WTC11 (cell line): Measurements from ENCODE around the gene GRIN3B. TPM values are rescaled to one million over a fixed set of nuclear protein-coding genes. Genes with fewer than 3 reads are reported as not detected.

Source experiments
- ATAC-seq: fragments of 200-7000 bp; cut with Tn5 transposase; 2 replicates; pipeline ENCODE4 v1.10.0; 2021; ENCODE audit warnings: mild to moderate bottlenecking, moderate library complexity
- CTCF ChIA-PET: fragments of 300-600 bp; sonication (Branson Sonifier 250); formaldehyde crosslinking; loops from one replicate; lab custom pipeline; 2021; ENCODE audit warnings: antibody characterized with exemption; lab: Charles Lee
- POLR2A ChIA-PET: fragments of 350-600 bp; sonication (Branson Sonifier 250); formaldehyde crosslinking; loops from one replicate; lab custom pipeline; 2021; ENCODE audit warnings: antibody characterized with exemption; lab: Charles Lee
- DNase-seq: peaks from one replicate; pipeline ENCODE4 v3.0.0; 2021; ENCODE audit warnings: low spot score
- H3K27ac Mint-ChIP-seq: 2 replicates; pipeline ENCODE4 v1.8.0; 2021; ENCODE audit warnings: mixed read lengths
- H3K27me3 Mint-ChIP-seq: 2 replicates; pipeline ENCODE4 v1.8.0; 2021; ENCODE audit warnings: low read depth, mild to moderate bottlenecking, moderate library complexity, mixed read lengths
- H3K36me3 Mint-ChIP-seq: 2 replicates; pipeline ENCODE4 v1.8.0; 2021; ENCODE audit warnings: mixed read lengths
- H3K4me1 Mint-ChIP-seq: 2 replicates; pipeline ENCODE4 v1.8.0; 2022; ENCODE audit warnings: mixed read lengths
- H3K4me3 Mint-ChIP-seq: 2 replicates; pipeline ENCODE4 v1.8.0; 2021; ENCODE audit warnings: mild to moderate bottlenecking, moderate library complexity, mixed read lengths
- H3K9me3 Mint-ChIP-seq: 2 replicates; pipeline ENCODE4 v1.8.0; 2021; ENCODE audit warnings: mixed read lengths
- ATF1 ChIP-seq: sonication (generic); formaldehyde crosslinking; IDR thresholded peaks from 2 replicates; pipeline ENCODE4 v1.8.1; 2023; ENCODE audit warnings: mild to moderate bottlenecking, moderate library complexity, missing genetic modification reagents
- CBFB ChIP-seq: sonication (generic); formaldehyde crosslinking; IDR thresholded peaks from 2 replicates; pipeline ENCODE4 v1.8.1; 2022; ENCODE audit warnings: mild to moderate bottlenecking, low read depth, missing genetic modification reagents
- CREB1 ChIP-seq: sonication (generic); formaldehyde crosslinking; IDR thresholded peaks from 2 replicates; pipeline ENCODE4 v1.8.0; 2023; ENCODE audit warnings: mild to moderate bottlenecking, missing genetic modification reagents
- ELF4 ChIP-seq: sonication (generic); formaldehyde crosslinking; IDR thresholded peaks from 2 replicates; pipeline ENCODE4 v1.8.1; 2022; ENCODE audit warnings: low read depth, mild to moderate bottlenecking, moderate library complexity, missing genetic modification reagents
- ESRRA ChIP-seq: sonication (generic); formaldehyde crosslinking; IDR thresholded peaks from 2 replicates; pipeline ENCODE4 v1.8.1; 2022; ENCODE audit warnings: mild to moderate bottlenecking, missing genetic modification reagents, borderline replicate concordance
- FOXJ3 ChIP-seq: sonication (generic); formaldehyde crosslinking; IDR thresholded peaks from 2 replicates; pipeline ENCODE4 v1.9.0; 2021; ENCODE audit warnings: missing genetic modification reagents, mild to moderate bottlenecking, borderline replicate concordance
- GABPB1 ChIP-seq: sonication (generic); formaldehyde crosslinking; IDR thresholded peaks from 2 replicates; pipeline ENCODE4 v1.8.1; 2023; ENCODE audit warnings: mild to moderate bottlenecking, missing genetic modification reagents
- GTF2I ChIP-seq: fragments of 250-450 bp; sonication (Bioruptor Pico); conservative IDR thresholded peaks from 2 replicates; pipeline ENCODE4 v1.4.0; 2021; ENCODE audit warnings: mild to moderate bottlenecking
- HMGXB4 ChIP-seq: sonication (generic); formaldehyde crosslinking; IDR thresholded peaks from 2 replicates; pipeline ENCODE4 v1.8.1; 2023; ENCODE audit warnings: mild to moderate bottlenecking, moderate library complexity, missing genetic modification reagents
- NFATC4 ChIP-seq: fragments of 250-450 bp; sonication (Bioruptor Pico); IDR thresholded peaks from 2 replicates; pipeline ENCODE4 v1.9.0; 2021; ENCODE audit warnings: mild to moderate bottlenecking
- NR2C2 ChIP-seq: sonication (generic); formaldehyde crosslinking; IDR thresholded peaks from 2 replicates; pipeline ENCODE4 v1.8.0; 2022; ENCODE audit warnings: mild to moderate bottlenecking, missing genetic modification reagents
- NR3C1 ChIP-seq: sonication (generic); formaldehyde crosslinking; conservative IDR thresholded peaks from 2 replicates; pipeline ENCODE4 v1.8.1; 2023; ENCODE audit warnings: low read depth, mild to moderate bottlenecking, missing genetic modification reagents
- SMAD3 ChIP-seq: sonication (generic); formaldehyde crosslinking; IDR thresholded peaks from 2 replicates; pipeline ENCODE4 v1.8.0; 2022; ENCODE audit warnings: missing genetic modification reagents, mild to moderate bottlenecking, borderline replicate concordance
- STAT6 ChIP-seq: sonication (generic); formaldehyde crosslinking; conservative IDR thresholded peaks from 2 replicates; pipeline ENCODE4 v1.8.1; 2023; ENCODE audit warnings: mild to moderate bottlenecking, low read depth, missing genetic modification reagents, moderate library complexity
- TP53 ChIP-seq: sonication (generic); formaldehyde crosslinking; IDR thresholded peaks from 2 replicates; pipeline ENCODE4 v1.8.1; 2023; ENCODE audit warnings: mild to moderate bottlenecking, missing genetic modification reagents
- ZNF138 ChIP-seq: sonication (generic); formaldehyde crosslinking; conservative IDR thresholded peaks from 2 replicates; pipeline ENCODE4 v1.8.1; 2022; ENCODE audit warnings: mild to moderate bottlenecking, moderate library complexity, missing genetic modification reagents
- ZNF281 ChIP-seq: sonication (generic); formaldehyde crosslinking; IDR thresholded peaks from 2 replicates; pipeline ENCODE4 v1.8.0; 2023; ENCODE audit warnings: mild to moderate bottlenecking, missing genetic modification reagents
- ZNF317 ChIP-seq: sonication (generic); formaldehyde crosslinking; IDR thresholded peaks from 2 replicates; pipeline ENCODE4 v1.8.1; 2023; ENCODE audit warnings: low read depth, mild to moderate bottlenecking, moderate library complexity, missing genetic modification reagents, borderline replicate concordance
- ZNF416 ChIP-seq: fragments of 250-450 bp; sonication (Bioruptor Pico); IDR thresholded peaks from 2 replicates; pipeline ENCODE4 v1.9.0; 2021; ENCODE audit warnings: mild to moderate bottlenecking, inconsistent platforms
- ZNF671 ChIP-seq: fragments of 250-450 bp; sonication (Bioruptor Pico); IDR thresholded peaks from 2 replicates; pipeline ENCODE4 v1.8.0; 2021; ENCODE audit warnings: mild to moderate bottlenecking
- total RNA-seq: library from RNA; stranded (reverse); gene quantifications from 3 replicates; pipeline ENCODE4 v1.2.3, GENCODE V29; 2021

The GRIN3B gene
- total RNA-seq, 1 experiment from 2014 or later: 1.9 TPM

- no peak for DNase-seq
- H3K36me3 Mint-ChIP-seq: peaks cover 14% of the 10 kb centered on the region
- TF ChIP-seq NR3C1 (CRISPR knock-in tag) (no peak), SMAD3 (CRISPR knock-in tag) (no peak), TP53 (CRISPR knock-in tag) (no peak), CREB1 (CRISPR knock-in tag) (no peak), ATF1 (CRISPR knock-in tag) (no peak), STAT6 (CRISPR knock-in tag) (no peak), ZNF138 (CRISPR knock-in tag) (no peak), ZNF317 (CRISPR knock-in tag) (no peak)
- TF ChIP-seq, all 79 proteins: peak for 0
- Mint-ChIP-seq H3K4me3 (no peak overlapping the region), H3K27me3 (no peaks in the 10 kb centered on the region), H3K9me3 (peaks cover 7% of the 10 kb centered on the region), H3K27ac (no peak overlapping the region), H3K4me1 (no peaks in the 10 kb centered on the region)
- ATAC-seq: no peak
- ChIA-PET CTCF (interaction anchor here (2.6 kb wide), 1 partner anchor 19 kb away, joined by 6 read pairs; no protein-coding TSS in a partner anchor), POLR2A (no interaction called here)
Observed at GRCh38 chr19:1051791-1052190, 51.6 kb downstream of the GRIN3B start.

- Mint-ChIP-seq H3K27ac (no peak overlapping the region), H3K27me3 (peaks cover 3% of the 10 kb centered on the region), H3K9me3 (peaks cover 14% of the 10 kb centered on the region), H3K36me3 (peaks cover 20% of the 10 kb centered on the region), H3K4me1 (no peaks in the 10 kb centered on the region), H3K4me3 (no peak overlapping the region)
- ChIA-PET CTCF (interaction anchor here (1.3 kb wide), 1 partner anchor 192 kb away, joined by 3 read pairs; no protein-coding TSS in a partner anchor), POLR2A (no interaction called here)
- TF ChIP-seq GTF2I (CRISPR knock-in tag) (no peak), NFATC4 (CRISPR knock-in tag) (no peak), FOXJ3 (CRISPR knock-in tag) (no peak), ZNF671 (CRISPR knock-in tag) (no peak), NR3C1 (CRISPR knock-in tag) (no peak)
- ATAC-seq (no peak), DNase-seq (no peak)
Observed at GRCh38 chr19:1052349-1052975, 52.2 kb downstream of the GRIN3B start.

- Mint-ChIP-seq H3K4me3 (no peak overlapping the region), H3K4me1 (no peaks in the 10 kb centered on the region), H3K9me3 (peaks cover 24% of the 10 kb centered on the region), H3K27me3 (peaks cover 4% of the 10 kb centered on the region), H3K36me3 (peaks cover 30% of the 10 kb centered on the region), H3K27ac (no peak overlapping the region)
- no peak for ATAC-seq
- no peak for DNase-seq
- TF ChIP-seq NR2C2 (no peak), NFATC4 (CRISPR knock-in tag) (no peak), ESRRA (no peak), CREB1 (CRISPR knock-in tag) (no peak), ZNF416 (no peak), ELF4 (CRISPR knock-in tag) (no peak), CBFB (CRISPR knock-in tag) (no peak), ZNF281 (no peak), HMGXB4 (CRISPR knock-in tag) (no peak), GABPB1 (no peak)
- ChIA-PET CTCF (interaction anchor here (1.3 kb wide), 1 partner anchor 191 kb away, joined by 3 read pairs; no protein-coding TSS in a partner anchor), POLR2A (interaction anchor here (0.7 kb wide), 1 partner anchor 23 kb away, joined by 3 read pairs; no protein-coding TSS in a partner anchor)
Observed at GRCh38 chr19:1053176-1054101, 53.2 kb downstream of the GRIN3B start.
